HEK293 (cell line): Measurements from ENCODE around the gene NDUFS1.

Source experiments
- CTCF ChIP-seq: fragments of 450-650 bp; formaldehyde crosslinking; IDR thresholded peaks from 2 replicates; pipeline ENCODE4 v1.5.1; 2016; ENCODE audit warnings: missing biosample characterization, missing genetic modification characterization
- MEIS1 ChIP-seq: sonication (generic); formaldehyde crosslinking; IDR thresholded peaks from 2 replicates; pipeline ENCODE4 v1.8.1; 2022; ENCODE audit warnings: missing genetic modification reagents, mild to moderate bottlenecking, borderline replicate concordance
- ZBTB21 ChIP-seq: fragments of 450-650 bp; formaldehyde crosslinking; IDR thresholded peaks from 2 replicates; pipeline ENCODE4 v1.5.1; 2017; ENCODE audit warnings: missing biosample characterization, missing genetic modification characterization
- ZFP3 ChIP-seq: fragments of 450-650 bp; formaldehyde crosslinking; IDR thresholded peaks from 2 replicates; pipeline ENCODE4 v1.5.1; 2016; ENCODE audit warnings: low read depth, missing biosample characterization, missing genetic modification characterization
- ZNF362 ChIP-seq: fragments of 450-650 bp; formaldehyde crosslinking; IDR thresholded peaks from 2 replicates; pipeline ENCODE4 v1.5.1; 2016; ENCODE audit warnings: missing biosample characterization, missing genetic modification characterization

- TF ChIP-seq CTCF (tag by site-specific recombination) (no peak), ZNF362 (tag by site-specific recombination) (no peak), ZBTB21 (tag by site-specific recombination) (no peak), ZFP3 (tag by site-specific recombination) (no peak), MEIS1 (CRISPR knock-in tag) (no peak)
Observed at GRCh38 chr2:206112108-206112507, 47.1 kb downstream of the NDUFS1 start.
